ENCODE results near the gene KRT33A. TPM values are rescaled to one million over a fixed set of nuclear protein-coding genes. Genes with fewer than 3 reads are reported as not detected.

KRT33A gene
- total RNA-seq, 1 donor from 2014 or later = not detected

GRCh38 chr17:41301204-41301790 is 49.3 kb downstream of the KRT33A start:
- Histone ChIP-seq H3K36me3 (no peaks in the 10 kb centered on the region), H3K4me1 (no peaks in the 10 kb centered on the region), H3K4me3 (no peak overlapping the region), H3K27me3 (no peaks in the 10 kb centered on the region), H3K27ac (no peak overlapping the region), H3K9me3 (peaks cover 0 to 4% of the 10 kb centered on the region in 2 donors)
- no peak for TF ChIP-seq CTCF (IDR thresholded peaks at IDR 0.05)
- no peak for DNase-seq (ENCODE audit: low spot score in 2 of 2)
- intact Hi-C loops (cut with DNase I) = no loop called here

GRCh38 chr17:41298458-41299135 is 52.0 kb downstream of the KRT33A start:
- H3K27ac ChIP-seq = no peak overlapping the region
- peaks cover 0 to 4% of the 10 kb centered on the region in 2 donors for H3K9me3 ChIP-seq
- TF ChIP-seq CTCF (IDR thresholded peaks at IDR 0.05) = no peak
- no peak for DNase-seq (ENCODE audit: low spot score in 2 of 2)
- H3K4me1 ChIP-seq = no peaks in the 10 kb centered on the region
- intact Hi-C loops (cut with DNase I) = no loop called here
- H3K4me3 ChIP-seq = no peak overlapping the region
- no peaks in the 10 kb centered on the region for H3K36me3 ChIP-seq
- H3K27me3 ChIP-seq = no peaks in the 10 kb centered on the region

- intact Hi-C loops (cut with DNase I) = no loop called here
- Histone ChIP-seq H3K27me3 (no peaks in the 10 kb centered on the region), H3K27ac (no peak overlapping the region), H3K36me3 (no peaks in the 10 kb centered on the region), H3K4me3 (no peak overlapping the region), H3K4me1 (no peaks in the 10 kb centered on the region), H3K9me3 (peaks cover 0 to 4% of the 10 kb centered on the region in 2 donors)
- no peak for DNase-seq (ENCODE audit: low spot score in 2 of 2)
- no peak for TF ChIP-seq CTCF (IDR thresholded peaks at IDR 0.05)
Observed at GRCh38 chr17:41296846-41297245, 53.8 kb downstream of the KRT33A start.

Other genes starting within 250 kb of the KRT33A start
- gene KRTAP4-16, start 248.6 kb downstream of the KRT33A start, total RNA-seq = not detected
- gene KRTAP4-9, start 245.4 kb downstream of the KRT33A start, total RNA-seq = not detected
- not detected for gene KRTAP4-11, start 232.5 kb downstream of the KRT33A start, total RNA-seq
- not detected for gene KRTAP4-12, start 226.6 kb downstream of the KRT33A start, total RNA-seq
- gene KRTAP4-6, start 210.3 kb downstream of the KRT33A start, total RNA-seq = not detected
- not detected for gene KRTAP4-5, start 201.0 kb downstream of the KRT33A start, total RNA-seq
- gene KRTAP4-4, start 190.1 kb downstream of the KRT33A start, total RNA-seq = not detected
- gene KRTAP4-3, start 182.6 kb downstream of the KRT33A start, total RNA-seq = not detected
- not detected for gene KRTAP4-2, start 172.6 kb downstream of the KRT33A start, total RNA-seq
- gene KRTAP4-1, start 165.9 kb downstream of the KRT33A start, total RNA-seq = not detected
- gene KRTAP9-1, start 160.9 kb downstream of the KRT33A start, total RNA-seq = not detected
- gene KRTAP9-2, start 124.2 kb downstream of the KRT33A start, total RNA-seq = not detected
- not detected for gene KRTAP9-3, start 118.4 kb downstream of the KRT33A start, total RNA-seq
- gene KRTAP9-8, start 112.8 kb downstream of the KRT33A start, total RNA-seq = not detected
- not detected for gene KRTAP9-4, start 101.1 kb downstream of the KRT33A start, total RNA-seq
- not detected for gene KRTAP9-9, start 95.4 kb downstream of the KRT33A start, total RNA-seq
- gene KRTAP9-6, start 85.5 kb downstream of the KRT33A start, total RNA-seq = not detected
- gene KRTAP9-7, start 75.1 kb downstream of the KRT33A start, total RNA-seq = not detected
- not detected for gene KRTAP29-1, start 48.0 kb downstream of the KRT33A start, total RNA-seq
- gene KRTAP16-1, start 41.5 kb downstream of the KRT33A start, total RNA-seq = not detected
- not detected for gene KRTAP17-1, start 35.1 kb downstream of the KRT33A start, total RNA-seq
- not detected for gene KRT33B, start 19.0 kb upstream of the KRT33A start, total RNA-seq
- gene KRT34, start 31.5 kb upstream of the KRT33A start, total RNA-seq = not detected
- not detected for gene KRT31, start 46.8 kb upstream of the KRT33A start, total RNA-seq
- not detected for gene KRT37, start 73.8 kb upstream of the KRT33A start, total RNA-seq
- not detected for gene KRT38, start 90.2 kb upstream of the KRT33A start, total RNA-seq
- not detected for gene KRT32, start 116.6 kb upstream of the KRT33A start, total RNA-seq
- gene KRT35, start 130.3 kb upstream of the KRT33A start, total RNA-seq = not detected
- gene KRT36, start 139.1 kb upstream of the KRT33A start, total RNA-seq = not detected
- gene KRT13, start 154.8 kb upstream of the KRT33A start, total RNA-seq = 1.9 TPM
- gene KRT15, start 168.1 kb upstream of the KRT33A start, total RNA-seq = 0.32 TPM
- gene KRT19, start 177.5 kb upstream of the KRT33A start, total RNA-seq = 1.4 TPM
- not detected for gene KRT9, start 221.2 kb upstream of the KRT33A start, total RNA-seq
- gene KRT14, start 236.1 kb upstream of the KRT33A start, total RNA-seq = 10.3 TPM